ENCODE results near the gene CDH23.

Gene CDH23

DNA sequence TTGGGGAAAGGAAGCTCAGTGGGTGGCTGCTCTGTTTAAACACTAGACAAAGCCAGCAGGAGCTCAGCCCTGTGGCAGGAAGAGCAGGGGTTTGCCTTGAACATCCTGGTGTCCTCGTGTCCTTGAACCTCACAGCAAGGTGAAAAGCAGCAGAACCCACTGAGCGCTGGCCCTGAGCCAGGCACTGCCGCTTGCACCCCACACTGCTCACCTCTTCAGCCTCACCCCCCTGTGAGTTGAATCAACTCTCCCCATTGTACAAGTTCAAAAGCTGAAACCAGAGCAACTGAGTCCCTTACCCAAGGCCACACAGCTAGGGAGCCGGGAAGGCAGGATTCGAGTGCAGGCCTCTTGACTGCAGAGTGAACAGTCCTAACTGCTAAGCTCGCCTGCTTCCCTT lies 45.6 kb upstream of the CDH23 start:
- no peak overlapping the region for H3K4me3 ChIP-seq (ENCODE audit: low read depth, low read length)
- H3K9ac ChIP-seq = no peak overlapping the region
- H3K36me3 ChIP-seq (ENCODE audit: control insufficient read depth, insufficient read depth, low read length) = no peaks in the 10 kb centered on the region
- no peak overlapping the region for H2AFZ ChIP-seq
- H3K4me1 ChIP-seq = no peaks in the 10 kb centered on the region
- TF ChIP-seq, protein P1, sequence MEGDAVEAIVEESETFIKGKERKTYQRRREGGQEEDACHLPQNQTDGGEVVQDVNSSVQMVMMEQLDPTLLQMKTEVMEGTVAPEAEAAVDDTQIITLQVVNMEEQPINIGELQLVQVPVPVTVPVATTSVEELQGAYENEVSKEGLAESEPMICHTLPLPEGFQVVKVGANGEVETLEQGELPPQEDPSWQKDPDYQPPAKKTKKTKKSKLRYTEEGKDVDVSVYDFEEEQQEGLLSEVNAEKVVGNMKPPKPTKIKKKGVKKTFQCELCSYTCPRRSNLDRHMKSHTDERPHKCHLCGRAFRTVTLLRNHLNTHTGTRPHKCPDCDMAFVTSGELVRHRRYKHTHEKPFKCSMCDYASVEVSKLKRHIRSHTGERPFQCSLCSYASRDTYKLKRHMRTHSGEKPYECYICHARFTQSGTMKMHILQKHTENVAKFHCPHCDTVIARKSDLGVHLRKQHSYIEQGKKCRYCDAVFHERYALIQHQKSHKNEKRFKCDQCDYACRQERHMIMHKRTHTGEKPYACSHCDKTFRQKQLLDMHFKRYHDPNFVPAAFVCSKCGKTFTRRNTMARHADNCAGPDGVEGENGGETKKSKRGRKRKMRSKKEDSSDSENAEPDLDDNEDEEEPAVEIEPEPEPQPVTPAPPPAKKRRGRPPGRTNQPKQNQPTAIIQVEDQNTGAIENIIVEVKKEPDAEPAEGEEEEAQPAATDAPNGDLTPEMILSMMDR (IDR thresholded peaks at IDR 0.05) = no peak
- no peak overlapping the region for H3K4me2 ChIP-seq (ENCODE audit: low read length)
- H3K79me2 ChIP-seq = no peaks in the 10 kb centered on the region
- H3K27me3 ChIP-seq (ENCODE audit: control insufficient read depth, insufficient read depth, low read length) = no peaks in the 10 kb centered on the region
- H3K27ac ChIP-seq = no peak overlapping the region
- H3K9me3 ChIP-seq (ENCODE audit: control insufficient read depth, low read length) = no peaks in the 10 kb centered on the region

DNA sequence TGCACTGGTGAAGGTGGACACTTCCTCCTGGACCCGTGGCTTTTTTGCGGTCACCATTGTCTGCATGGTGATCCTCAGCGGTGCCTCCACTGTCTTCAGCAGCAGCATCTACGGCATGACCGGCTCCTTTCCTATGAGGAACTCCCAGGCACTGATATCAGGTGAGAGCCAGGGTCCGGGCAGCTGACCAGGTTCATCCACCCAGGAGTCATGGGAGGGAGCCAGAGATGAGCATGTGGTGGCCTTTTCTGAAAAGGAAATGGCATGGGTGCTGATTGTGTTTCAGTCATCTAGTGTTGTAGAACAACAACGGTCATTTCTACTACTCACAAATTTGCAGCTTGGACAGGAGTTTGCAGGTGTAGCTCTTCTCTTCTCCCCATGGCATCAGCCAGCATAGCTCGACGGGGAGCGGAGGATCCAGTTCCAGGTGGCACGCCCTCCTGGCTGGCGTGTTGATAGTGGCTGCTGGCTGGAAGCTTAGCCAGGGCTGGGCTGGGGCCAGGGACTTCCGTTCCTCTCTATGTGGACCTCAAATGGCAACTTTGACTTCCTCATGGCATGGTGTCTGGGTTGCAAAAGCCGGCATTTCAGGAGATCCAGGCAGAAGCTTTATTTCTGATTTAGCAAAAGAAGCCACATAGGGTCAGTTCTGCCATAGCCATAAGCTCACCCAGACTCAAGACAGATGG lies 44.9 kb upstream of the CDH23 start:
- no peak overlapping the region for H3K27ac ChIP-seq
- H2AFZ ChIP-seq = no peak overlapping the region
- no peaks in the 10 kb centered on the region for H3K36me3 ChIP-seq (ENCODE audit: control insufficient read depth, insufficient read depth, low read length)
- TF ChIP-seq, protein P1 (IDR thresholded peaks at IDR 0.05) = no peak
- H3K79me2 ChIP-seq = no peaks in the 10 kb centered on the region
- H3K4me3 ChIP-seq (ENCODE audit: low read depth, low read length) = no peak overlapping the region
- no peak overlapping the region for H3K9ac ChIP-seq
- H3K4me1 ChIP-seq = no peaks in the 10 kb centered on the region
- H3K9me3 ChIP-seq (ENCODE audit: control insufficient read depth, low read length) = no peaks in the 10 kb centered on the region
- H3K27me3 ChIP-seq (ENCODE audit: control insufficient read depth, insufficient read depth, low read length) = no peaks in the 10 kb centered on the region
- no peak overlapping the region for H3K4me2 ChIP-seq (ENCODE audit: low read length)

DNA sequence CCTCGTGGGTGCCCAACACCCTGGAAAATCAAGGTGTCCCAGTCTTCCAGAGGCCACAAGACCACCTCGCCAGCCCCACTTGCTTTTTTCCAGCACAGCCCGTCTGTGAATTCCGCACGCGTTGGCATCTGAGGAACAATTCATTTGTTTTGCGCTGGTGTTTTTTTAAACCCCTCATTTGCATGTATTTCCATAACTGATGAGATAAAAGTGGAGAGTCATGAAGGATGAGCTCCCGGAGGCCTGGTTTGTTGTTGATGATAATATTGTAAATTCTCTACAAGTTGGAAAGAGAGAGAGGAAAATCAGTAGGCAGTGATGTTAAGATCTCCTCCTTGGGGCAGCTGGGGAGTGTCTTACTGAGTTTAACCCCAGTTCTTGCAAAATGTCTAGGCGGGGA lies 43.1 kb upstream of the CDH23 start:
- Histone ChIP-seq H3K9ac (no peak overlapping the region), H3K27me3 (ENCODE audit: control insufficient read depth, insufficient read depth, low read length) (no peaks in the 10 kb centered on the region), H3K4me1 (no peaks in the 10 kb centered on the region), H3K4me3 (ENCODE audit: low read depth, low read length) (no peak overlapping the region), H3K4me2 (ENCODE audit: low read length) (no peak overlapping the region), H3K79me2 (no peaks in the 10 kb centered on the region), H3K9me3 (ENCODE audit: control insufficient read depth, low read length) (no peaks in the 10 kb centered on the region), H2AFZ (no peak overlapping the region), H3K27ac (no peak overlapping the region), H3K36me3 (ENCODE audit: control insufficient read depth, insufficient read depth, low read length) (no peaks in the 10 kb centered on the region)
- TF ChIP-seq, protein P1 (IDR thresholded peaks at IDR 0.05) = no peak

DNA sequence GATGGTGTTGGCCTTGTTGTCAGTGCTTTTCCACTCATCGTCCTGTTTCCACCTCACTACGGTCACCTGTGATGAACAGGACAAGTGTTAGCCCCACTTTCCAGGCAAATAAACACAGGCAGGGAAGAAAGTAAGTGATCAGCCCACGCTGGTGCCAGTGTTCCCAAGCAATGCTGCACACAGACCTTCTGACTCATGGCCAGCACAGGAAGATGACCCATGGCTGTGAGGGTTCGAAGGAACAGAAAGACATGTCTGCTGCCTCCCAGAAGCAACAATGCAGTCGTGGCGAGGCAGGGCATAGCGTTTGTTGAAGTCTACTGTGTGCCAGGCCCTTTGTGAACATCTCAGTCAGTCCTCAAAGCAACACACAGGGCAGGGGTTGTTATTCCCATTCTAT lies 41.9 kb upstream of the CDH23 start:
- Histone ChIP-seq H3K4me2 (ENCODE audit: low read length) (no peak overlapping the region), H3K9ac (no peak overlapping the region), H3K9me3 (ENCODE audit: control insufficient read depth, low read length) (no peaks in the 10 kb centered on the region), H3K4me3 (ENCODE audit: low read depth, low read length) (no peak overlapping the region), H3K79me2 (no peaks in the 10 kb centered on the region), H3K4me1 (no peaks in the 10 kb centered on the region), H3K36me3 (ENCODE audit: control insufficient read depth, insufficient read depth, low read length) (no peaks in the 10 kb centered on the region), H3K27ac (no peak overlapping the region), H2AFZ (no peak overlapping the region), H3K27me3 (ENCODE audit: control insufficient read depth, insufficient read depth, low read length) (no peaks in the 10 kb centered on the region)
- TF ChIP-seq, protein P1 (IDR thresholded peaks at IDR 0.05) = no peak

- H3K36me3 ChIP-seq (ENCODE audit: control insufficient read depth, insufficient read depth, low read length) = no peaks in the 10 kb centered on the region
- TF ChIP-seq, protein P1 (IDR thresholded peaks at IDR 0.05) = no peak
Measured at GRCh38 chr10:71355886-71356285, 40.8 kb upstream of the CDH23 start.

More at GRCh38 chr10:71355886-71356285, 40.8 kb upstream of the CDH23 start:
- no peak overlapping the region for H3K4me2 ChIP-seq (ENCODE audit: low read length)
- no peak overlapping the region for H3K27ac ChIP-seq
- no peak overlapping the region for H3K4me3 ChIP-seq (ENCODE audit: low read depth, low read length)
- H2AFZ ChIP-seq = no peak overlapping the region
- H3K9ac ChIP-seq = no peak overlapping the region
- H3K79me2 ChIP-seq = no peaks in the 10 kb centered on the region
- no peaks in the 10 kb centered on the region for H3K27me3 ChIP-seq (ENCODE audit: control insufficient read depth, insufficient read depth, low read length)
- H3K4me1 ChIP-seq = no peaks in the 10 kb centered on the region
- no peaks in the 10 kb centered on the region for H3K9me3 ChIP-seq (ENCODE audit: control insufficient read depth, low read length)
